ENCODE results near the gene NINJ1.

GRCh38 chr9:93089481-93089991 is 44.5 kb downstream of the NINJ1 start:
- TF ChIP-seq CTCF (IDR thresholded peaks at IDR 0.05; ENCODE audit: insufficient read depth, low read length, poor library complexity, severe bottlenecking) (no peak), EZH2phosphoT487 (conservative IDR thresholded peaks at IDR 0.05; ENCODE audit: low read length) (no peak)

Data from SU-DHL-6 (cell line).